IMR-90 (cell line): ENCODE data around the gene SV2B. TPM values are rescaled to one million over a fixed set of nuclear protein-coding genes. Genes with fewer than 3 reads are reported as not detected.

Experiments
- ATAC-seq: fragments of 200-7000 bp; cut with Tn5 transposase; 2 replicates; pipeline ENCODE4 v1.9.1; 2020; ENCODE audit warnings: low read depth, mild to moderate bottlenecking, moderate library complexity
- BruUV-seq: library from RNA; stranded (reverse); fragments of 400-500 nt; replicated peaks from 2 replicates; lab custom pipeline; 2021; lab: Mats Ljungman, UMichigan
- CTCF ChIA-PET: fragments of 300-600 bp; formaldehyde crosslinking; extraction: SDS; loops from one replicate; lab custom pipeline; 2021; ENCODE audit warnings: antibody characterized with exemption; lab: Yijun Ruan, JAX
- POLR2A ChIA-PET: fragments of 300-600 bp; sonication (Branson Sonifier 250); formaldehyde crosslinking; loops from one replicate; lab custom pipeline; 2022; ENCODE audit warnings: antibody characterized with exemption; ENCODE audit not compliant: unreplicated experiment; lab: Charles Lee
- DNase-seq: peaks from one replicate; pipeline ENCODE4 v3.0.0; 2013
- H2AFZ ChIP-seq: replicated peaks from 2 replicates; pipeline ENCODE3; 2013; ENCODE audit warnings: low read length, mild to moderate bottlenecking; ENCODE audit not compliant: poor library complexity
- H2AK5ac ChIP-seq: 2 replicates; pipeline ENCODE4 v1.6.1; 2013; ENCODE audit warnings: low read depth, low read length, inconsistent platforms
- H2AK9ac ChIP-seq: replicated peaks from 2 replicates; pipeline ENCODE3; 2013; ENCODE audit warnings: mild to moderate bottlenecking, low read depth, low read length, moderate library complexity; ENCODE audit not compliant: poor library complexity
- H2BK120ac ChIP-seq: 2 replicates; pipeline ENCODE4 v1.6.1; 2013; ENCODE audit warnings: low read depth, low read length, inconsistent platforms
- H2BK15ac ChIP-seq: 3 replicates; pipeline ENCODE4 v1.6.1; 2013; ENCODE audit warnings: low read depth, low read length, inconsistent platforms
- H2BK20ac ChIP-seq: 2 replicates; pipeline ENCODE4 v1.6.1; 2013; ENCODE audit warnings: low read depth, mild to moderate bottlenecking, inconsistent platforms, low read length, moderate library complexity
- H2BK5ac ChIP-seq: 2 replicates; pipeline ENCODE4 v1.6.1; 2013; ENCODE audit warnings: mild to moderate bottlenecking, low read depth, low read length, inconsistent platforms; ENCODE audit not compliant: poor library complexity, severe bottlenecking
- H3K14ac ChIP-seq: replicated peaks from 2 replicates; pipeline ENCODE4 v1.6.1; 2013; ENCODE audit warnings: low read depth, low read length, inconsistent platforms
- H3K18ac ChIP-seq: 2 replicates; pipeline ENCODE4 v1.6.1; 2013; ENCODE audit warnings: low read depth, low read length, control low read depth
- H3K23ac ChIP-seq: 2 replicates; pipeline ENCODE4 v1.6.1; 2013; ENCODE audit warnings: low read depth, low read length, inconsistent platforms
- H3K27ac ChIP-seq: 2 replicates; pipeline ENCODE4 v1.5.1; 2013; ENCODE audit warnings: mild to moderate bottlenecking, control low read depth, low read length; ENCODE audit not compliant: insufficient read depth
- H3K27me3 ChIP-seq: 2 replicates; pipeline ENCODE4 v1.6.1; 2013; ENCODE audit warnings: low read length; ENCODE audit not compliant: control insufficient read depth, insufficient read depth
- H3K36me3 ChIP-seq: 2 replicates; pipeline ENCODE4 v1.6.1; 2013; ENCODE audit warnings: low read length, mixed read lengths; ENCODE audit not compliant: control insufficient read depth, insufficient read depth
- H3K4ac ChIP-seq: 2 replicates; pipeline ENCODE4 v1.6.1; 2013; ENCODE audit warnings: low read depth, low read length, inconsistent platforms
- H3K4me1 ChIP-seq: 2 replicates; pipeline ENCODE4 v1.6.1; 2013; ENCODE audit warnings: low read length, mixed read lengths; ENCODE audit not compliant: control insufficient read depth, insufficient read depth
- H3K4me2 ChIP-seq: 2 replicates; pipeline ENCODE4 v1.6.1; 2013; ENCODE audit warnings: low read depth, mild to moderate bottlenecking, control low read depth, low read length, moderate library complexity
- H3K4me3 ChIP-seq: 2 replicates; pipeline ENCODE4 v1.5.1; 2013; ENCODE audit warnings: low read depth, mild to moderate bottlenecking, control low read depth, low read length, moderate library complexity; ENCODE audit not compliant: insufficient read depth
- H3K56ac ChIP-seq: 2 replicates; pipeline ENCODE4 v1.6.1; 2013; ENCODE audit warnings: low read length, inconsistent platforms; ENCODE audit not compliant: insufficient read depth; ENCODE audit errors: extremely low read depth
- H3K79me1 ChIP-seq, 2 experiments: 2 replicates each; pipeline ENCODE4 v1.6.1; 2013; ENCODE audit warnings: low read length in 2 of 2, inconsistent platforms in 1 of 2, low read depth in 1 of 2
- H3K9ac ChIP-seq: 2 replicates; pipeline ENCODE4 v1.6.1; 2013; ENCODE audit warnings: low read depth, low read length, control low read depth
- H3K9me1 ChIP-seq: 2 replicates; pipeline ENCODE4 v1.6.1; 2013; ENCODE audit warnings: low read length, inconsistent platforms; ENCODE audit not compliant: insufficient read depth
- H3K9me3 ChIP-seq: 2 replicates; pipeline ENCODE4 v1.6.1; 2013; ENCODE audit warnings: low read length; ENCODE audit not compliant: control insufficient read depth, insufficient read depth
- H4K20me1 ChIP-seq: 2 replicates; pipeline ENCODE4 v1.6.1; 2013; ENCODE audit warnings: low read length, inconsistent platforms; ENCODE audit not compliant: insufficient read depth
- H4K5ac ChIP-seq: 2 replicates; pipeline ENCODE4 v1.6.1; 2013; ENCODE audit warnings: mild to moderate bottlenecking, low read depth, low read length, control low read depth
- H4K8ac ChIP-seq, 2 experiments: 2 replicates each; pipeline ENCODE4 v1.6.1; 2013; ENCODE audit warnings: low read depth in 2 of 2, low read length in 2 of 2, control low read depth in 1 of 2, inconsistent platforms in 1 of 2
- H4K91ac ChIP-seq: 2 replicates; pipeline ENCODE4 v1.6.1; 2013; ENCODE audit warnings: low read depth, low read length, inconsistent platforms; ENCODE audit not compliant: insufficient read depth
- BHLHE40 ChIP-seq: fragments of 150-350 bp; IDR thresholded peaks from 2 replicates; pipeline ENCODE4 v1.6.1; 2016; ENCODE audit warnings: mild to moderate bottlenecking, low read depth, low read length
- ELK1 ChIP-seq: fragments of 150-350 bp; IDR thresholded peaks from 2 replicates; pipeline ENCODE4 v1.6.1; 2016; ENCODE audit warnings: low read depth, mild to moderate bottlenecking, low read length, moderate library complexity, borderline replicate concordance
- FOS ChIP-seq: fragments of 150-350 bp; IDR thresholded peaks from 2 replicates; pipeline ENCODE4 v1.6.1; 2016; ENCODE audit warnings: low read depth, low read length
- POLR2A ChIP-seq: IDR thresholded peaks from 2 replicates; pipeline ENCODE4 v1.6.1; 2012; ENCODE audit warnings: mild to moderate bottlenecking, low read depth, low read length
- WGBS, 2 experiments: methylation state at CpG; one replicate each; pipeline versions ENCODE4 v1.1.5 to v1.1.7; 2013; ENCODE audit warnings: missing lambda C conversion rate in 2 of 2; ENCODE audit not compliant: insufficient read length in 1 of 2; ENCODE audit errors: extremely low coverage in 2 of 2; 5-methylcytosine and 5-hydroxymethylcytosine counted together
- dilution Hi-C: fragments of 300-500 bp; cut with HindIII; formaldehyde crosslinking; loops from one replicate; pipeline ENCODE4 v1.14.3; 2018; ENCODE audit warnings: low sequenced_read_pairs; ENCODE audit not compliant: unreplicated experiment
- in situ Hi-C: fragments of 300-500 bp; cut with MboI; formaldehyde crosslinking; loops from 3 replicates; pipeline ENCODE4 v1.14.3; 2019; ENCODE audit warnings: low sequenced_read_pairs, inconsistent platforms, mixed read lengths
- intact Hi-C: fragments of 100-400 bp; cut with micrococcal nuclease; formaldehyde crosslinking; loops from 2 replicates; pipeline ENCODE4 v1.10.0; 2022
- polyA plus RNA-seq, 3 experiments: library from polyadenylated mRNA; depleted of rRNA; stranded (reverse); fragments of >200 nt; gene quantifications; 2 replicates each; pipeline ENCODE4 v1.2.3, GENCODE V29; 2012; ENCODE audit warnings: low replicate concordance in 1 of 3
- total RNA-seq: library from RNA; depleted of rRNA; stranded (reverse); fragments of >200 nt; gene quantifications from 2 replicates; pipeline ENCODE4 v1.2.3, GENCODE V29; 2012

Gene SV2B
- total and polyA plus RNA-seq, 2 of the 4 experiments (the other 2 are of a cell fraction): not detected

- TF ChIP-seq ELK1: no peak
- TF ChIP-seq POLR2A: no peak
- no peak for TF ChIP-seq BHLHE40
- no peak for TF ChIP-seq FOS
- Histone ChIP-seq H4K20me1 (no peaks in the 10 kb centered on the region), H3K9me1 (no peaks in the 10 kb centered on the region), H3K4ac (no peak overlapping the region), H3K9me3 (no peaks in the 10 kb centered on the region), H3K27me3 (no peaks in the 10 kb centered on the region), H3K56ac (no peak overlapping the region), H2BK20ac (no peak overlapping the region), H4K91ac (no peak overlapping the region), H3K18ac (no peak overlapping the region), H3K27ac (no peak overlapping the region), H3K36me3 (no peaks in the 10 kb centered on the region), H3K9ac (no peak overlapping the region), H3K23ac (no peak overlapping the region), H3K79me1 (no peaks in the 10 kb centered on the region), H3K4me2 (no peak overlapping the region), H2BK120ac (no peak overlapping the region), H3K4me3 (no peak overlapping the region), H2AK5ac (no peak overlapping the region), H2BK5ac (no peak overlapping the region), H4K5ac (no peak overlapping the region), H3K14ac (no peak overlapping the region), H4K8ac (no peak overlapping the region), H2AK9ac (no peak overlapping the region), H2AFZ (no peak overlapping the region), H2BK15ac (no peak overlapping the region), H3K4me1 (no peaks in the 10 kb centered on the region)
- POLR2A ChIA-PET: no interaction called here
- no CpG with 5 or more reads among the region's 1 CpG for WGBS, 2 experiments
- in situ Hi-C loops (no loop called here), dilution Hi-C loops (loop anchor here (25.0 kb wide), 1 partner anchor 189 kb away; no protein-coding TSS in a partner anchor), intact Hi-C loops (no loop called here)
- ATAC-seq (no peak), DNase-seq (no peak)
- CTCF ChIA-PET: no interaction called here
- no TSS peak for BruUV-seq
Measured at GRCh38 chr15:91073768-91074167, 26.3 kb upstream of the SV2B start.
